ENCODE data around the gene KIF20B. TPM values are rescaled to one million over a fixed set of nuclear protein-coding genes. Genes with fewer than 3 reads are reported as not detected.
"Not testable (repeated sequence)": the region's sequence is repeated elsewhere in the genome, so short reads cannot be mapped to it uniquely, and the experiment has no call there.

KIF20B gene
- total and polyA plus RNA-seq, 2 donors from 2014 or later: 0.67 to 7.3 TPM

GRCh38 chr10:89815049-89815853 lies 113.9 kb downstream of the KIF20B start:
- DNase-seq: no peak
- H3K9ac ChIP-seq (ENCODE audit: low read length in 3 of 3): no peak overlapping the region
- no peak for FAIRE-seq
- no peak overlapping the region for H3K27ac ChIP-seq (ENCODE audit: low read depth in 2 of 2, low read length in 2 of 2)
- intact Hi-C loops (cut with DNase I): no loop called here
- H3K27me3 ChIP-seq (ENCODE audit: control insufficient read depth, insufficient read depth, low read length): no peaks in the 10 kb centered on the region
- no peak for TF ChIP-seq CTCF (IDR thresholded peaks at IDR 0.05; ENCODE audit: borderline replicate concordance, extremely low read depth, insufficient read depth)
- H3K4me3 ChIP-seq (ENCODE audit: low read length in 3 of 3): no peak overlapping the region
- H3K36me3 ChIP-seq (ENCODE audit: control insufficient read depth in 2 of 3, insufficient read depth in 3 of 3, low read length in 3 of 3): no peaks in the 10 kb centered on the region
- H3K9me3 ChIP-seq (ENCODE audit: control insufficient read depth in 2 of 3, insufficient read depth in 1 of 3, low read length in 3 of 3): no peaks in the 10 kb centered on the region
- H3K4me1 ChIP-seq (ENCODE audit: control insufficient read depth in 2 of 3, insufficient read depth in 2 of 3, low read depth in 1 of 3, low read length in 3 of 3): no peaks in the 10 kb centered on the region

GRCh38 chr10:89819008-89819407 lies 117.6 kb downstream of the KIF20B start:
- H3K4me1 ChIP-seq (ENCODE audit: control insufficient read depth in 2 of 3, insufficient read depth in 2 of 3, low read depth in 1 of 3, low read length in 3 of 3); H3K9ac ChIP-seq (ENCODE audit: low read length in 3 of 3); FAIRE-seq; H3K9me3 ChIP-seq (ENCODE audit: control insufficient read depth in 2 of 3, insufficient read depth in 1 of 3, low read length in 3 of 3); H3K4me3 ChIP-seq (ENCODE audit: low read length in 3 of 3); H3K27ac ChIP-seq (ENCODE audit: low read depth in 2 of 2, low read length in 2 of 2); H3K36me3 ChIP-seq (ENCODE audit: control insufficient read depth in 2 of 3, insufficient read depth in 3 of 3, low read length in 3 of 3); DNase-seq; intact Hi-C loops (cut with DNase I); H3K27me3 ChIP-seq (ENCODE audit: control insufficient read depth, insufficient read depth, low read length): not testable (repeated sequence)

Other genes with a start within 250 kb of the KIF20B start
- gene SLC16A12, start 166.0 kb upstream of the KIF20B start, total RNA-seq: 38.8 TPM
- gene SLC16A12, start 166.0 kb upstream of the KIF20B start, polyA plus RNA-seq (ENCODE audit: insufficient read depth, low read depth, low replicate concordance): 19.0 TPM
- gene PANK1, start 56.3 kb upstream of the KIF20B start, total RNA-seq: 5.4 TPM
- gene PANK1, start 56.3 kb upstream of the KIF20B start, polyA plus RNA-seq (ENCODE audit: insufficient read depth, low read depth, low replicate concordance): 31.3 TPM